GM18505 (cell line): ENCODE data around the gene GAB4.

Experiments
- ATAC-seq: cut with Tn5 transposase; IDR thresholded peaks from one replicate; pipeline ENCODE4 v1.9.1; 2021; ENCODE audit not compliant: unreplicated experiment
- POLR2A ChIP-seq: IDR thresholded peaks from 4 replicates; pipeline ENCODE4 v1.6.1; 2011; ENCODE audit warnings: borderline replicate concordance; ENCODE audit not compliant: insufficient read depth, insufficient read length; ENCODE audit errors: extremely low read depth

Gene GAB4

DNA sequence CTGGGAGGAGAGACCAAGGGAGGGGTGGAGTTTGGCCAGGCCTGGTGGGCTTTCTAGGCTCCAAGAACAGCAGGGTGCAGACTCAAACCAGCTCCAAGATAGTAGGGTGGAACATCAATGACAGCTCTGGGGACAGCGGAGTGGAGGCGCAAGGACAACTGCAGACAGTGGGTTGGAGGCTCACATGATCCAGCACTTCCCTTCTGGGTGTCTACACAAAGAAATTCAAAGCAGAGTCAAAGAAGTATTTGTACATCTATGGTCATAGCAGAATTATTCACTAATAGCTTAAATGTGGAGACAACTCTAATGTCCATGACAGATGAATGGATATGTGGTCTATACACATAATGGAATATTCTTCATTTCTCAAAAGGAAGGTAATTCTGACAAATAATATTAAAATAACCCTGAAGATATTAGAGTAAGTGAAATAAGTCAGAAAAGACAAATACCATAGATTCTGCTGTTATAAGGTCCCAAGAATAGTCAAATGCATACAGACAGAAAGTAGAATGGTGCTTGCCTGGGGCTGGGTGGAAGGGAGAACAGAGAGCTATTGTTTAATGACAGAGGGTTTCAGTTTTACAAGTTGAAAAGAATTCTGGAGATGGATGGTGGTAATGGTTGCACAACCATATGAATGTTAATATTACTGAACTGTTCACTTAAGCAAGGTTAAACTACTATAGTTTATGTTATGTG is 5.5 kb upstream of the GAB4 start:
- TF ChIP-seq POLR2A = no peak
- no peak for ATAC-seq

DNA sequence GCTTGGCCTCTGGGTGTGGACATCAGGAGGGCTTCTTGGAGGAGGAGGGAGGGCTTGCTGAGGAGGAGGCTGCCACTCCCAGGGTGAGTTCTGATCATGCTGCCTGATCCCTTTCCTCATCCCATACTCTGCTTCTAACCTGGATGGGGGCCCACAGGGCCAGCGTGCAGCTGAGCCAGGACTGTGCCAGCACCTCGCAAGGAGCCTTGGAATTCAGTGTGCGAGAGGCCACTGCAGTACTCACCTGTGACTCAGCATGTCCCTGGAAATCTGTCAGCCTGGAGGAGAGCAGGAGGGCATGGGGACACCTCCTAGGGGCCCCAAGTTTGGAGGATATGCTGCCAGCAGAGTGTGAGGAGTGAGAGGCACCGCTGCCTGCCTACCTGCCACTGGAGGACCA is 4.2 kb upstream of the GAB4 start:
- TF ChIP-seq POLR2A = no peak
- no peak for ATAC-seq

DNA sequence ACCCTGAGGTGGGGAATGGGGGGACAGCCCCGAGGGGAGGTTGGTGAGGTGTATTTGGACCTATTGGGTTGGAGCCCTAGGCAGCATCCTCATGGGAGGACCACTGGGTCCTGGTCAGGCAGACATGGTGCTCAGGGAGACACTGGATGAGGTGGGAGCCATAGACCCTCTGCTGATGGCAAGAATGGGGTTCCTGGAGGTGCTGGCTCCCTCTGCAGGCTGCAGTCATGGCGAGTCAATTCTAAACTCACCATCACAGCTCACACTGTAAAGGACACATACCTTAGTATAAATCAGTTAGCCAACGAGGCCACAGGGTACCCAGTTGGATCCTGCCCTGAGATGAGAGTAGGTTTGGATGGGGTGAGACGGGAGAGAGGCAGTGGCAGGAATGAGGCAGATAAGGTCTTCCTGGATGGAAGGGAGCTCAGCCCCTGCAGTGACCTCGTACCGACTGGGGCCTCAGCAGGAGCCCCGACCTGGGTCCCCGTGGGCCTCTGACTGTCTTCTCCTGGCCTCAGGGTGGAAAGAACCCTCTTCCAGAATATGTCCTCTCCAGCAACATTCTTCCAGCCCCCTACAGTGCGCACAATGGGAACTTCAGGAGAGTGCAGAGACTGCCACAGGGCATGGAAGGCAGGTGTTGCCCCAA is 1.7 kb upstream of the GAB4 start:
- ATAC-seq = no peak
- no peak for TF ChIP-seq POLR2A

DNA sequence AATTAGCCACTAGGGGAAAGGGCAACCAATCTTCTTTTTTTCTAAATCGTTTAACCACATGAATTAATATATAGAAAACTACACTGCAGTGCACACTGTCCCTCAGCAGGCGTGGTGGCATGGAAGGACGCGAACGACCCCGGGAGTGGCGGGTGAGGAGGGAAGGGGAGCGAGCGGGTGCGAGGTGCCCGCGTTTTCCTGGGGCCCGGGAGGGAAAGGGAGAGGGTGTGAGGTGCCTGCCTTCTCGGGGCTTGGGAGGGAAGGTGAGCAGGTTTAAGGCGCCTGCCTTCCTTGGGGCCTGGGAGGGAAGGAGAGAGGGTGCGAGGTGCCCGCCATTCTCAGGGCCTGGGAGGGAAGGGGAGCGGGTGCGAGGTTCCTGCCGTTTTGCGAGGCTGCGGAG is 765 bp downstream of the GAB4 start:
- ATAC-seq = no peak
- no peak for TF ChIP-seq POLR2A

DNA sequence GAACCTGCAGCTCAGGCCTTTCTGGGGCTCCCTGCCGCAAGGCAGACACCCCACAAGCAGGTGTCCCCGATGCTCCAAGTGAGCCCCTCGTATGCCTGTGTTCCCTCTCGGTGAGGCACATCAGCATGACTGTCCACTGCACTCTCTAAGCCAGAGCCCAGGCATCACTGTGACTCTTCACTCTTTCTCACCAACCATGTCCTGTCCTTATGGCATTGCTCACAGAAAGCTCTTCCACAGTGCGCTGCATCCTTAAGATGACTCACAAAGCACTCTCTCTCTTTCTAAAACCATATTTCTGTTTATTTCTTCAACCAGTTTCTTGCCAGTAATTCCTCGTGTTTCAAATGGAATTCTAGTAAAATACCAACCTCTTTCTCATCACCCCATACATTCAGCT is 18.1 kb downstream of the GAB4 start:
- no peak for ATAC-seq
- no peak for TF ChIP-seq POLR2A

DNA sequence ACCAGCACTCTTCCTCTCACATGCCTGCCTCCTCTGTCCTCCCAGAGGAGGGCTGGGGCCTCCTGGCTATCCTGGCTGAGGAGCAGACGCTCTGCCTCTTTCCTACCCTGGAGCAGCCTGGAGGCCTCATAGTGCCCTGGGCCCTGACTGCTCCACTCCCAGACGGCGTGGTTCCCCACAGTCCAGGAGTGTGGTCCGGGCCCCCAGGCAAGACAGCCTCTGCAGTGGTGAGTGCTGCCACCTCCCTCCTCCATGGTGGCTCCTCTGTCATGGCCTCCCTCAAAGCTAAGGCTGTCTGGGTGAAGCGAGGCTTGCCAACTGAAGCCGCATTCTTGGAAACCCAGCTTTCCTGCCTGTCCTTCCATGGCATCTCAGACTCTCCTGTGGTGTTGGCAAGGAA is 19.8 kb downstream of the GAB4 start:
- TF ChIP-seq POLR2A = no peak
- no peak for ATAC-seq

DNA sequence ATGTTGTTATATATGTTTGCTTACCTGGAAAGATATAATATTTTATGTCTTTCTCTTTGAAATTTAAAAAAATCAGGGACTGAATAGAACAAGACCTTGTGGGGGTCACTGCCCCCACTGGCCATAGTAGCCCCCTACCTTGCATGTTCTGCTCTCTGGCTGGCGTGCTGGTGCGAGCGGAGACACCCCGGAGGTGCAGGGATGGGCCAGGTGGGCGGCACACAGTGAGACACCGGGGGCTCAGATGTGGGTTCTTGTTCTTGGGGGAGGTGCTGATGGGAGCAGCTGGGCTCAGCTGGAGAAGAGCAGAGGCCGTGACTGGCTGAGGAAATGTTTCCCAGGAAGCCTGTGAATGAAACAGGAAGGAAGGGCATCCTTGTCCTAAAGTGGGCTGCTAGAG is 20.2 kb downstream of the GAB4 start:
- ATAC-seq = no peak
- no peak for TF ChIP-seq POLR2A

DNA sequence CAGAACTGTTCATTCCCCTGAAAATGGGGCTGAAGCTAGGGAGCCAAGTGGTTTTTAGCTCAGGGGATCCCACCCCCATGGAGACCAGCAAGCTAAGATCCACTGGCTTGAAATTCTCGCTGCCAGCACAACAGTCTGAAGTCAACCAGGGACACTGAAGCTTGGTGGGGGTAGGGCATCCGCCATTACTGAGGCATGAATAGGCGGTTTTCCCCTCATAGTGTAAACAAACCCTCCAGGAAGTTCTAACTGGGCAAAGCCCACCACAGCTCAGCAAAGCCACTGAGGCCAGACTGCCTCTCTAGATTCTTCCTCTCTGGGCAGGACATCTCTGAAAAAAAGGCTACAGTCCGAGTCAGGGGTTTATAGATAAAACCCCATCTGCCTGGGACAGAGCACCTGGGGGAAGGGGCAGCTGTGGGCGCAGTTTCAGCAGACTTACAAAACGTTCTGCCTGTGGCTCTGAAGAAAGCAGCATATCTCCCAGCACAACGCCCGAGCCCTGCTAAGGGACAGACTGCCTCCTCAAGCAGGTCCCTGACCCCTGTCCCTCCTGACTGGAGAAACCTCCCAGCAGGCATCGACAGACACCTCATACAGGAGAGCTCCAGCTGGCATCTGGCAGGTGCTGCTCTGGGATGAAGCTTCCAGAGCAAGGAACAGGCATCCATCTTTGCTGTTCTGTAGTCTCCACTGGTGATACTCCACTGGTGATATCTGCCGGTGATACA is 32.7 kb downstream of the GAB4 start:
- ATAC-seq = no peak
- no peak for TF ChIP-seq POLR2A

DNA sequence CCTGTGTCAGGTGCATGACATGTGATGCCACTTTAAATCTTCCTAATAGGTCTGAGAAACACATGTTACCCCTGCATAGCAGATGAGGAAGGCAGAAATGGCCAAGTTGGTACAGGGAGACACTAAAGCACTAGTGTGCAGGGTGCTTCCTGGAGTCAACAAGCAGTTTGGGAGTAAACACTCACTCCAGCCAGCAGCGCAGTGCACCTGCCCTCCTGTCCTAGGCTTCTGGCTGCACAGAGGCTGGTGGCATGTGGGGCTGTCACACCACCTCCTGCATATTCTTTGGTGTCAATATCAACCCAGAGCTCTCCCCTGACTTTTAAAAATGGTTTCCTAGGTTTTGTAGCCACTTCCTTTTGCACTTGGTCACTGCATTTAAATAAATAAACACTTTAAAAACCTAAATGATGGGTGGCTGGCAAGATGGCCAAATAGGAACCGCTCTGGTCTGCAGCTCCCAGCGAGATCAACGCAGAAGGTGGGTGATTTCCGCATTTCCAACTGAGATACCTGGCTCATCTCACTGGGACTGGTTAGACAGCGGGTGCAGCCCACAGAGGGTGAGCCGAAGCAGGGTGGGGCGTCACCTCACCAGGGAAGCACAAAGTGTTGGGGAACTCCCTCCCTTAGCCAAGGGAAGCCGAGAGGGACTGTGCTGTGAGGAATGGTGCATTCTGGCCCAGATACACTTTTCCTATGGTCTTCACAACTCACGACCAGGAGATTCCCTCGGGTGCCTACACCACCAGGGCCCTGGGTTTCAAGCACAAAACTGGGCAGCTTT is 33.5 kb downstream of the GAB4 start:
- no peak for ATAC-seq
- no peak for TF ChIP-seq POLR2A

DNA sequence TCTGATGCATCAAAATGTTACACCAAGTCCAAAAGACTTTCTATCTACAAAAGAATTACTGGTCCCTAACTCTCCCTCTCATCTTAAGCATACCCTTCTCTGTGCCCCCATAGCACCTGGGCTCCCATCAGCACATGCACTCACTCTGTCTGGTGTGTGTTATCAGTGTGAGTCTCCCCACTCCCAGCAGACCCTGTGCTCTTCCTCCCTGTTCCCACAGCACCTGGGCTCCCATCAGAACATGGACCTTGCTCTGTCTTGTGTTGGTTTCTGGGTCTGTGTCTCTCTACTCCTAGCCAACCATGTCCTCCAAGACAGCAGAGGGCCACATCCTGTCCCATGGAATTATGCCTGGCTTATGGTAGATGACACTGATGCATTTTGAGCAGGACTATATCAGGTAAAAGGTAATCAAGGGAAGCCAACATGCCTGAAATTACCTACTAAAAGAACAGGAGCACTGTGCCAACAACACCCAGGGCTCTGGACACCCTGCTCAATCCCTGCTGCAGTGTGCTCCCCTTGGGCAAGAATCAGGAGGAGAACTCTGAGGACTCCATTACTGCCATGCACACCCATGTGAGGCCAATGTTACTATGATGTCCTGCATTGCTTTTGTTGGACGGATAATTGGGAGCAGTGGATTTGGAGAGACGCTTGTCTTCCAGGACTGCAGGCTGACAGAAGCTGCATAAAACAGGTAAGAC is 34.3 kb downstream of the GAB4 start:
- ATAC-seq = no peak
- no peak for TF ChIP-seq POLR2A

DNA sequence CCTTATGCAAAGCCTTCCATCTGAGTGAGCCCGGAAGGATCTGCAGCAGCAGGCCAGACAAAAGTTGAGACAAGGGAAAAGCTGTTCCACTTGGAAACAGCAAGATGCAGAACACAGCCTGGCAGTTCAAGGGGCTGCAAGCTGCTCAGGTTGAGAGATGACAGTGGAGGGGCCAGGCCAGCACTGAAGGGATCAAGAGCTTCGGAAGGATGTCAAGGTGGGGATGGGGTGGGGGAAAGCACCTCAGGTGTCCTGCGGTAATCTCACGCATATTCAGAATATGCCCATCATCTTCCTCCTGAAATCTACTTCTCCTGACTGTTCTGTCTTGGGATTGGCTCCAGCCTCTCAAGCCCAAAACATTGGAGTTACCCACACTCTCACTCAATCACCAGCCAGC is 35.7 kb downstream of the GAB4 start:
- ATAC-seq = no peak
- no peak for TF ChIP-seq POLR2A

DNA sequence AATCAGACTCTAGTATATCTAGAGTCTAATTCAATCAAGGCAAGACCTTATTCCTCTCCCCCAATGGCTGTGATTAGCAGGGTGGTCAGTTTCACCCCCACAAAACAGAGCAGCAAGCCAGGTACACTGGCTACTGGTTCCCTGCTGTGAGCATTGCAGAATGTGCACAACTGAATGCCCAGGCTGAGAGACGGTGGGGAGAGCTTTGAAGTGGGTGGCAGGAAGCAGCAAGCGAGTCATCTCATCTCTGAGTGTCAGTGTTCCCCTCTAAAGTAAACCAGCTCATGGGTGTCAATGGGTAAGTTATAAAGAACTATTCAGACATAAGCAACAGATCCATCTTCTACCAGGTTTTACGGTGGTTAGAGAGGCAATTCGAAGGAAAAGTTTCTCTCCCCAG is 37.6 kb downstream of the GAB4 start:
- no peak for ATAC-seq
- no peak for TF ChIP-seq POLR2A
